Measurements from ENCODE around the gene PHF5A. TPM values are rescaled to one million over a fixed set of nuclear protein-coding genes. Genes with fewer than 3 reads are reported as not detected.

Gene PHF5A
- 46.5 TPM for polyA plus RNA-seq (2012; ENCODE audit: missing spikeins)

DNA sequence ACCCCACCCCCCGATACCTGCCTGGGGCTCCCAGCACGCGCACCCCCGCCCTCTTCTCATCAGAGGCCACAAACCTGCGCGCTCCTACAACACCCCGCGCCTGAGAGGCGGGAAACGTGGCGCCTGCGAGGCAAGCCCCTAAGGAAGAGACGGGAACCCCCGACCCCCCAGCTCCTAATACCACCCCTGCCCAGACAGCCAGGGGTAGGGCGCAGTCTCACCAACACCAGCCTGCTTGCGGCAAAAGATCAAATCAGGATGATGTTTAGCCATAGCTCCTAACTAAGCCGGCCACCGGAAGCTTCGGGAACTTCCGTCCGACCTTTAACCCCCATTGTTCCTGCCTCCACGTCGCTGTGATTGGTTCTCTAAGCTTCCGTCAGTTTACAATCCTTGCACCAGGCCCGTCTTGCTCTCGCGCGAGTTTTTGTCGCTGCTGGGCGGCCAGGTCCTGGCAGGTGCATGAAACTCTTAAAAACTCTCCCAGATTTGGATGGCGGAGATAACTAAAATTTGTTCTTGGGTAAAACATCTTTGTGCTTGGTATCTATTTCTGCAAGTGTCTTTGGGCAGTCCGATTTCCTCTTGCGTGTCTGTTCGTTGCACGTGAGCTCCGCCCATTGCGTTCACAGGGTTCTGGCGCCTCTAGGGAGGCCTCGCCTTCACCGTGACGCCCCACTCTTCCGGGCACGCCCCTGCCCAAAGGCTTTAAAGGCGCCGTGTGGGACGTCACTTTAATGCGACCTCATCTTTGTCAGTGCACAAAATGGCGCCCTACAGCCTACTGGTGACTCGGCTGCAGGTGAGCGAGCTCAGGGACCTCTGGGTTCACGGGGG lies at the start of gene PHF5A, which contains the start of gene ACO2:
Gene PHF5A (minus strand): TSS at position 312 of the 837 bp plus-strand sequence. CDS start 39 bp downstream, at position 273.
Gene ACO2 (plus strand): TSS at position 737 of the 837 bp plus-strand sequence. CDS start 30 bp downstream, at position 767.
- peak; percentile 93 for DNase-seq (ENCODE audit: insufficient read length)
- FAIRE-seq: peak; percentile 97
- TF ChIP-seq POLR2A (IDR thresholded peaks at IDR 0.05; ENCODE audit: low read depth, low read length) (peak; percentile 74; the same call in 1 of the 2 replicates), POLR2AphosphoS5 (IDR thresholded peaks at IDR 0.05; ENCODE audit: low read depth, low read length) (peak; percentile 71), TAF1 (IDR thresholded peaks at IDR 0.05; ENCODE audit: borderline replicate concordance, low read depth, low read length) (peak; percentile 91)

GRCh38 chr22:41518048-41518347 lies 49.5 kb upstream of the PHF5A start:
- no peak for FAIRE-seq
- DNase-seq (ENCODE audit: insufficient read length): no peak
- TF ChIP-seq POLR2A (IDR thresholded peaks at IDR 0.05; ENCODE audit: low read depth, low read length): no peak

GRCh38 chr22:41517172-41518047 lies 48.9 kb upstream of the PHF5A start:
- FAIRE-seq (peak; percentile 64), DNase-seq (ENCODE audit: insufficient read length) (no peak)
- TF ChIP-seq POLR2AphosphoS5 (IDR thresholded peaks at IDR 0.05; ENCODE audit: low read depth, low read length) (no peak), POLR2A (IDR thresholded peaks at IDR 0.05; ENCODE audit: low read depth, low read length) (no peak), TAF1 (IDR thresholded peaks at IDR 0.05; ENCODE audit: borderline replicate concordance, low read depth, low read length) (no peak)

- no peak for TF ChIP-seq TAF1 (IDR thresholded peaks at IDR 0.05; ENCODE audit: borderline replicate concordance, low read depth, low read length)
- TF ChIP-seq POLR2AphosphoS5 (IDR thresholded peaks at IDR 0.05; ENCODE audit: low read depth, low read length): no peak
- no peak for TF ChIP-seq POLR2A (IDR thresholded peaks at IDR 0.05; ENCODE audit: low read depth, low read length)
- no peak for FAIRE-seq
- no peak for DNase-seq (ENCODE audit: insufficient read length)
These were observed 48.0 kb upstream of the PHF5A start for GRCh38 chr22:41516462-41516861.

DNA sequence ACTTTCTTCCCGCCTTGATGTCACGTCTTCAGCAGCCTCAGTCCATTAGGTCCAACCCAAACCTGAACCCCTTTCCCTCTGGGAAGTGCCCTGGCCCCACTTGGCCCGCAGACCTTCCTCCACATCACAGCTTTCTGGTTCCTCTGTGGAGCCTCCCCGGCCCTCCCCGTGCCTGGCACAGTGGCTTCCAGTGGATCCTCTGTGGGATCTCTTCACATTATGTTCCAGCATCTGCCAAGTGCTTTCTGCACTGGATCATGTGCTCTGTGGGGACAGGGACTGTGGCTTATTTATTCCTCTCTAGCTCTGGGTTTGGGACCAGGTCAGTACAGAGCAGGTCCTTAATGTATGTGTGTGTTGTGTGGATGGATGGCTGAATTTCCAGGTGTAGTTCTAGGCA lies 44.9 kb upstream of the PHF5A start:
- DNase-seq (ENCODE audit: insufficient read length) (no peak), FAIRE-seq (no peak)
- TF ChIP-seq POLR2AphosphoS5 (IDR thresholded peaks at IDR 0.05; ENCODE audit: low read depth, low read length): no peak
- no peak for TF ChIP-seq POLR2A (IDR thresholded peaks at IDR 0.05; ENCODE audit: low read depth, low read length)
- no peak for TF ChIP-seq TAF1 (IDR thresholded peaks at IDR 0.05; ENCODE audit: borderline replicate concordance, low read depth, low read length)

- no peak for FAIRE-seq
- DNase-seq (ENCODE audit: insufficient read length): no peak
- TF ChIP-seq TAF1 (IDR thresholded peaks at IDR 0.05; ENCODE audit: borderline replicate concordance, low read depth, low read length) (no peak), POLR2A (IDR thresholded peaks at IDR 0.05; ENCODE audit: low read depth, low read length) (no peak), POLR2AphosphoS5 (IDR thresholded peaks at IDR 0.05; ENCODE audit: low read depth, low read length) (no peak)
These were observed 44.1 kb upstream of the PHF5A start for GRCh38 chr22:41512421-41513194.

DNA sequence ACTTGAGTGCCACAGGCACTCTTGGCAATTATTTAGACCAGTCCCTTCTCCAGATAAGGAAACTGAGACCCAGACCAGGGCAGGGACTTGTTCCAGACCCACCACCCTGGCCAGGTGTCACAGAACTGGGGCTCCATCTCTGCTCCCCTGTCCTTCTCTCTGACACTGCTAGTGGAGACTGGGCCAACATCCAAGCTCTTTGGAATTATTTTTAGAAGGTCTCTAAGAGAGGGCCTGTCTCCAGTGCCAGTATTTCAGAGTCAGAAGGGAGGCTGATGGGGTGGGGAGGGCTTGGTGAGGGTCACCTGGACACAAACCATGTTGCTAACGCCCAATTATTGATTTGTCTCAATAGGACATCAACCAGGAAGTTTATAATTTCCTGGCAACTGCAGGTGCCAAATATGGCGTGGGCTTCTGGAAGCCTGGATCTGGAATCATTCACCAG lies 43.1 kb upstream of the PHF5A start:
- DNase-seq (ENCODE audit: insufficient read length) (no peak), FAIRE-seq (no peak)
- no peak for TF ChIP-seq TAF1 (IDR thresholded peaks at IDR 0.05; ENCODE audit: borderline replicate concordance, low read depth, low read length)
- no peak for TF ChIP-seq POLR2A (IDR thresholded peaks at IDR 0.05; ENCODE audit: low read depth, low read length)
- no peak for TF ChIP-seq POLR2AphosphoS5 (IDR thresholded peaks at IDR 0.05; ENCODE audit: low read depth, low read length)

GRCh38 chr22:41508770-41509170 lies 40.3 kb upstream of the PHF5A start:
- FAIRE-seq (no peak), DNase-seq (ENCODE audit: insufficient read length) (no peak)
- TF ChIP-seq POLR2A (IDR thresholded peaks at IDR 0.05; ENCODE audit: low read depth, low read length): no peak
- TF ChIP-seq POLR2AphosphoS5 (IDR thresholded peaks at IDR 0.05; ENCODE audit: low read depth, low read length): no peak
- no peak for TF ChIP-seq TAF1 (IDR thresholded peaks at IDR 0.05; ENCODE audit: borderline replicate concordance, low read depth, low read length)

DNA sequence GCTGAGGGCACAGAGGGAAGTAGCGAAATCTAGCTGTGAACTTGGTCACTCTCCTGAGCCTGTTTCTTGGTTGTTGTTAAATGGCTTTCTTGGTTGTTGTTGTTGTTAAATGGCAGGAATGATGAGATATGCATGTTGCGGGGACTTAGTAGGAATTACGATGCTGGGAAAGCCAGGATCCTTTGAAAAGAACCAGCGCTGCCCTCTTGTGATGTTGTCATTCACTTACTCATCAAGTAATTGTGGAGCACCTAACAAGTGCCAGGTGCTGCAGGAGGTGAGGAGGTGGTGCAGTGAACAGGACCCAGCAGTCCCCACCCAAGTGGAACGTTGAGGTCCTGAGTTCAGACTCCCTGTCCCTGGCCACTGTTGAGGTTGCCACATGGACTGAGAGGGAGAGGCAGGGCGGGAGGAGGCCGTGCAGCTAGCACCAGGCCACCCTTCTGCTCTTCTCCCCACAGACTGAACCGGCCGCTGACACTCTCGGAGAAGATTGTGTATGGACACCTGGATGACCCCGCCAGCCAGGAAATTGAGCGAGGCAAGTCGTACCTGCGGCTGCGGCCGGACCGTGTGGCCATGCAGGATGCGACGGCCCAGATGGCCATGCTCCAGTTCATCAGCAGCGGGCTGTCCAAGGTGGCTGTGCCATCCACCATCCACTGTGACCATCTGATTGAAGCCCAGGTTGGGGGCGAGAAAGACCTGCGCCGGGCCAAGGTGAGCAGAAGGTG lies 39.0 kb upstream of the PHF5A start:
- TF ChIP-seq POLR2A (IDR thresholded peaks at IDR 0.05; ENCODE audit: low read depth, low read length) (no peak), POLR2AphosphoS5 (IDR thresholded peaks at IDR 0.05; ENCODE audit: low read depth, low read length) (no peak), TAF1 (IDR thresholded peaks at IDR 0.05; ENCODE audit: borderline replicate concordance, low read depth, low read length) (no peak)
- DNase-seq (ENCODE audit: insufficient read length) (no peak), FAIRE-seq (no peak)

GRCh38 chr22:41505511-41506220 lies 37.2 kb upstream of the PHF5A start:
- TF ChIP-seq TAF1 (IDR thresholded peaks at IDR 0.05; ENCODE audit: borderline replicate concordance, low read depth, low read length) (no peak), POLR2A (IDR thresholded peaks at IDR 0.05; ENCODE audit: low read depth, low read length) (no peak), POLR2AphosphoS5 (IDR thresholded peaks at IDR 0.05; ENCODE audit: low read depth, low read length) (no peak)
- peak; percentile 73 for FAIRE-seq
- DNase-seq (ENCODE audit: insufficient read length): no peak

All from GM12892 (cell line).